DND-41 (cell line): Measurements from ENCODE around the gene LAMA2.

ENCODE experiments used
- EZH2 ChIP-seq: IDR thresholded peaks from 3 replicates; pipeline ENCODE4 v1.6.1; 2012; ENCODE audit warnings: borderline replicate concordance, low read depth, mild to moderate bottlenecking, moderate library complexity, low read length, inconsistent platforms; ENCODE audit not compliant: severe bottlenecking
- TF ChIP-seq, protein P1 (sequence below): IDR thresholded peaks from 2 replicates; pipeline ENCODE4 v1.5.1; 2012; ENCODE audit warnings: borderline replicate concordance, low read length, moderate library complexity, mild to moderate bottlenecking; ENCODE audit not compliant: poor library complexity, severe bottlenecking; ENCODE audit errors: extremely low read depth

GRCh38 chr6:129390900-129391299, 508.0 kb downstream of the LAMA2 start:
- TF ChIP-seq, protein P1, sequence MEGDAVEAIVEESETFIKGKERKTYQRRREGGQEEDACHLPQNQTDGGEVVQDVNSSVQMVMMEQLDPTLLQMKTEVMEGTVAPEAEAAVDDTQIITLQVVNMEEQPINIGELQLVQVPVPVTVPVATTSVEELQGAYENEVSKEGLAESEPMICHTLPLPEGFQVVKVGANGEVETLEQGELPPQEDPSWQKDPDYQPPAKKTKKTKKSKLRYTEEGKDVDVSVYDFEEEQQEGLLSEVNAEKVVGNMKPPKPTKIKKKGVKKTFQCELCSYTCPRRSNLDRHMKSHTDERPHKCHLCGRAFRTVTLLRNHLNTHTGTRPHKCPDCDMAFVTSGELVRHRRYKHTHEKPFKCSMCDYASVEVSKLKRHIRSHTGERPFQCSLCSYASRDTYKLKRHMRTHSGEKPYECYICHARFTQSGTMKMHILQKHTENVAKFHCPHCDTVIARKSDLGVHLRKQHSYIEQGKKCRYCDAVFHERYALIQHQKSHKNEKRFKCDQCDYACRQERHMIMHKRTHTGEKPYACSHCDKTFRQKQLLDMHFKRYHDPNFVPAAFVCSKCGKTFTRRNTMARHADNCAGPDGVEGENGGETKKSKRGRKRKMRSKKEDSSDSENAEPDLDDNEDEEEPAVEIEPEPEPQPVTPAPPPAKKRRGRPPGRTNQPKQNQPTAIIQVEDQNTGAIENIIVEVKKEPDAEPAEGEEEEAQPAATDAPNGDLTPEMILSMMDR = no peak
- no peak for TF ChIP-seq EZH2
